ENCODE data around the gene PDZD4.

GRCh38 chrX:153853180-153853901 lies 23.0 kb upstream of the PDZD4 start:
- TF ChIP-seq CTCF (optimal IDR thresholded peaks at IDR 0.05 in 1 of 3, IDR thresholded peaks at IDR 0.05 in 1 of 3, conservative IDR thresholded peaks at IDR 0.05 in 1 of 3; ENCODE audit: extremely low read depth in 1 of 3, insufficient read depth in 2 of 3, low read length in 3 of 3) (no peak), EZH2 (IDR thresholded peaks at IDR 0.05; ENCODE audit: low read length) (no peak)

Data from keratinocyte (primary cell).